ENCODE measurements around the gene DCDC2.
"Not testable (repeated sequence)": the region's sequence is repeated elsewhere in the genome, so short reads cannot be mapped to it uniquely, and the experiment has no call there.

DCDC2 gene

GRCh38 chr6:24227556-24227955 lies 130.3 kb downstream of the DCDC2 start:
- DNase-seq (ENCODE audit: low read depth in 1 of 2, low spot score in 1 of 2): no peak

- DNase-seq (ENCODE audit: low read depth in 1 of 2, low spot score in 1 of 2): no peak
Measured at GRCh38 chr6:24226541-24226940, 131.3 kb downstream of the DCDC2 start.

- DNase-seq (ENCODE audit: low read depth in 1 of 2, low spot score in 1 of 2): no peak
Measured at GRCh38 chr6:24225838-24226237, 132.0 kb downstream of the DCDC2 start.

DNA sequence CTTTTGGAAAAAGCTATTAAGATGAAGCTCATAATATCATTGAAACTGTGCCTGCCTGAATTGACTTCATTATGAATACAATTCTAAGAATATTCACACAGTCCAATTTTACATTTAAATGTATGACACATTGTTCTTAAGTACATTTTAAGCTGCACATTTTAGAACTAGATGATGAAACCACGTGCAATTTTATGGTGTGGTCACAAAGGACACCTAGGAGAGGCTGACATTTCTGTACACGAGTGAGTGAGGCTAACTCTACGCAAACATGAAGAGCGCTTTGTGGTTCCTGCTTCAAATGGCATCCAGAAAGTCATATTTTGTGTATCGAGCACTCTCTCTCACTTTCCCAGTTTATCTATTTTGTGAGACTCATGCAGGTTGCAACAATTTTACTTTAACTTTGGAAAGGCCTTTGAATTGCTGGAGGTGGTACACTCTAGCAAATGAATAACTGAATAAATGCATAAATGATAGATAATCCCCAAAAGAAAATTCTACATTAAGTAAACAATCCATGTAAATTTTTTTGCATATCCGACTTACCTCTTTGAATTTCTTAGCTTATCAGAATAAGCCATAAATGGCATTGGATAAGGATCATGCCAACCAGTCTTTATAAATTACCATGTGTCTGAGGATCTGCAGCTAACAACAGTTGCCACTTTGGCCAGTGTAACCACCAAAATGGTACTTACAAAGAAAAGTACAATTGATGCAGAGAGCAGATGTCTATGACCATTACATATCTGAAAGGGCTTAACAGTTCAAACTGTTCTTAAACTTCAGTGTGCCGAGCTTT lies 134.5 kb downstream of the DCDC2 start:
- DNase-seq (ENCODE audit: low read depth in 1 of 2, low spot score in 1 of 2): no peak

- DNase-seq (ENCODE audit: low read depth in 1 of 2, low spot score in 1 of 2): no peak
Measured at GRCh38 chr6:24219670-24220069, 138.2 kb downstream of the DCDC2 start.

GRCh38 chr6:24214984-24215383 lies 142.9 kb downstream of the DCDC2 start:
- no peak for DNase-seq (ENCODE audit: low read depth in 1 of 2, low spot score in 1 of 2)

DNA sequence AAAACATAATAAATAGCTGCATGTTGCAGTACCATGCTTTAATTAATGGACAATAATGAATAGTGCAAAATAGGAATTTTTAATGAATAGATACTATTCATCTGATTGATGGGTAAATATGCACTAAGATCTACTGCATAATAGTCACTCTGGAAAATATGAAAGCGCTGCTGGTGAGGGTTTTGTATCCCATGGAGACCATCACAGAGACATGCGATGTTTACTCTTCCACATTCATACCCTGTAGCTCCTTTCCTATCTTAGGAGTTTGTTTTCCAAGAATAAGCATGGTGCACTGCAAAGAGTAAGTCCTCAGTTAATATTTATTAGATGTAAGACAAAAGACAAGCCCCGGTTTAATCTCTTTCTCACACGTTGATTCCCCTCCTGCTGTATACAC lies 150.4 kb downstream of the DCDC2 start:
- DNase-seq (ENCODE audit: low read depth in 1 of 2, low spot score in 1 of 2): no peak

GRCh38 chr6:24205020-24205492 lies 152.8 kb downstream of the DCDC2 start:
- no peak for DNase-seq (ENCODE audit: low read depth in 1 of 2, low spot score in 1 of 2)

- not testable (repeated sequence) for DNase-seq (ENCODE audit: low read depth in 1 of 2, low spot score in 1 of 2)
Measured at GRCh38 chr6:24204113-24204512, 153.7 kb downstream of the DCDC2 start.

- no peak for DNase-seq (ENCODE audit: low read depth in 1 of 2, low spot score in 1 of 2)
Measured at GRCh38 chr6:24197892-24198291, 160.0 kb downstream of the DCDC2 start.

DNA sequence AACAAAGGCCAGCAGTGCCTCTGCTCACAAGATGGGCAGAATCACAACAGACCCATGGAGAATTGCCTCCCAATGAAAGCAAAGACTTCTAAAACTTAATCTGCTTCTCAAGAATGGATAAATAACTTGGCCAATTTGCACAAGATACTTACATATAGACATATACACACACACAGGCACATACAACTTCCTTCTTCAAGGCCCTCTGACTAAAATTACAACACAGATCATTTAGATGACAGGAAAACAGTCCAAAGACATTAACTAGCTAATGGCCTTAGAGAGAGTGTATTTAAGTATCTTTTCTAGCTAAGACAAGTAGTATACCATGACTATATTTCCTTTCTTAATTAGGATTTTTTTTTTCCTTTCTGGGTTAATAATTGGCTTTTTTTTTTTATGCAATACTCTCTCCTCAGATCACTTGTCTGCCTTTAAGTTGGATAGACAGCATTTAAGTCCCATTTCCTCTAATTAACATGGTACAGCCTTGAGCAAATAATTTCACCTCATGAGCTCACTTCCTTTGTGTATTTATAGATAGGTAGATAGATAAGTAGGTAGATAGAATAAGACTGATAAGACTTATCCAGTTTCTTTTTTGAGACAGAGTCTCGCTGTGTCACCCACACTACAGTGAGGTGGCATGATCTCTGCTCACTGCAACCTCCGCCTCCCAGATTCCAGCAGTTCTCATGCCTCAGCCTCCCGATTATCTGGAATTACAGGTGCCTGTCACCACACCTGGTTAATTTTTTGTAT lies 161.8 kb downstream of the DCDC2 start:
- DNase-seq (ENCODE audit: low read depth in 1 of 2, low spot score in 1 of 2): no peak

- DNase-seq (ENCODE audit: low read depth in 1 of 2, low spot score in 1 of 2): no peak
Measured at GRCh38 chr6:24194978-24195700, 162.7 kb downstream of the DCDC2 start.

DNA sequence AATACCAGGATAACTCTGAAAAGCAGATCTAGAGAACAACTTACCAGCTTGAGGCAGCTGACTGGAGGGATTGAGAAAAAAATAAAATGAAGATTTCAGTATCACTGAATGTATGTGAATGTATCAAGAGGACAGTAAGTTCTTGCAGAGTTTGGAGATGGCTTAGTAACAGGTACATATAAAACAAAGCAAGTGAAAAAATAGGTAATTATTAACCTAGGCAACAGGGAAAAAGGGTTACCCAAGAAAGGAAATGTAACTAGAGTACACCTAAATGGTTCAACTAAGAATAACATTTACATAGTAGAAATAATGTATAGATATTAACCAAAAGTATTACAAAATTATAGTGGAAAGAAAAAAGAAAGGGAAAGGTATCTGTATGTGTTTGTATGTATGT lies 164.5 kb downstream of the DCDC2 start:
- no peak for DNase-seq (ENCODE audit: low read depth in 1 of 2, low spot score in 1 of 2)

GRCh38 chr6:24191346-24191745 lies 166.5 kb downstream of the DCDC2 start:
- DNase-seq (ENCODE audit: low read depth in 1 of 2, low spot score in 1 of 2): no peak

DNA sequence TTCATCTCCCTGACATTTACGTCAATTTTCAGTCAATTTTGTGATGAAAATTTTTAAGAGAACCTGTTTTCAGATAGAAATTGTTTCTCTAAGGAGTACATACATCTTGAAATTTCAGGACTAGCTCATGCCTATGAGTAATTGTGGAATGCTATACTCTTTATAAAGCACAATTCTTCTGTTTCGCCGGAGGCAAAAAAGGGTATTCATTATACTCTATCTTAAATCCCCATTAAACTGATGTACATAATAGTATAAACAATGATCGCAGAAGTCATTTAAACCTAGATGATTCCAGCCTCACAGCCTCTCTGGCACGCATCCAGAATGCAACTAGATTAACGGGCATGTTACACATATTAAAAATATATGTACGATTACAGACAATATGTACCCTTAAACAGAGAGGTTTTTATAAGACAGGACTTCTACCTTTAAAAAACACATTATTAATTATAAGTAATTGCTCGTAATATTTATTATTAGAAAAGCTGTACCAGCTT lies 169.2 kb downstream of the DCDC2 start:
- DNase-seq (ENCODE audit: low read depth in 1 of 2, low spot score in 1 of 2): no peak

DNA sequence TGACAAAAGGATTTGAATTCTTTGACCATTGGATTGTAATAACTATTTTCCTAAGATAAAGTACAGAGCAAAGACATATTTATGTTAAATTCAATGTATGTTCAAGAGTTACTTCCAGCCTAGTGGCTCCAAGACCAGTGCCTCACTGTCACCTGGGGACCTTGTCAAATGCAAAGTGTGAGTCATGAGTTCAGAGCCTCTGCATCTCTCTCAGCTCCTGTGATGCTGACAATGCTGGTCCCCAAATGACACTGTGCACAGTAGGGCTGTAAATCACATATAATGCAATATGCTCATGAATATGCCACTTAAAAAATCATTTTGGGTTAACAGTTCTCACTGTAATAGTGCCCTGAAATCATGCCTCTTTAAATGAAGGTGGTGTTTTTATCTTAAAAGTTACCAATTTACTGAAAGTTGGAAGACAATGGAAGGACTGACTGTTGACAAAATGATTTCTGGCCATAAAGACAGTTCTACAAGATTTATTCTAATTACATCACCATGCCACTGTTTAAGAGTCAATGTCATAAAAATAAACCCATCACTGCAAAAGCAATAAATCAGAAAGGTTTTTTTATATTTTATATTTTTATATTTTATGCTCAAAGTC lies 169.8 kb downstream of the DCDC2 start:
- no peak for DNase-seq (ENCODE audit: low read depth in 1 of 2, low spot score in 1 of 2)

- no peak for DNase-seq (ENCODE audit: low read depth in 1 of 2, low spot score in 1 of 2)
Measured at GRCh38 chr6:24186349-24186748, 171.5 kb downstream of the DCDC2 start.

GRCh38 chr6:24183584-24183983 lies 174.3 kb downstream of the DCDC2 start:
- DNase-seq (ENCODE audit: low read depth in 1 of 2, low spot score in 1 of 2): no peak

- no peak for DNase-seq (ENCODE audit: low read depth in 1 of 2, low spot score in 1 of 2)
Measured at GRCh38 chr6:24157886-24158285, 200.0 kb downstream of the DCDC2 start.

GRCh38 chr6:24154121-24154520 lies 203.7 kb downstream of the DCDC2 start:
- no peak for DNase-seq (ENCODE audit: low read depth in 1 of 2, low spot score in 1 of 2)

- DNase-seq (ENCODE audit: low read depth in 1 of 2, low spot score in 1 of 2): no peak
Measured at GRCh38 chr6:24152014-24152413, 205.8 kb downstream of the DCDC2 start.
